Gastrocnemius medialis (tissue), 4 donors: ENCODE data around the gene KCTD7.
"Not testable (repeated sequence)": the region's sequence is repeated elsewhere in the genome, so short reads cannot be mapped to it uniquely, and the experiment has no call there.

Experiments used
- CTCF ChIP-seq, 5 experiments: fragments of 450-650 bp in 3 of 5; fragments of 200-600 bp in 2 of 5; sonication (generic) in 2 of 5; IDR thresholded peaks in 4 of 5; conservative IDR thresholded peaks in 1 of 5; 1 replicate in 4 of 5; 2 replicates in 1 of 5; pipeline ENCODE4 v1.5.1; 2016 to 2019; ENCODE audit warnings: antibody characterized with exemption in 5 of 5, mild to moderate bottlenecking in 3 of 5, moderate library complexity in 3 of 5
- POLR2A ChIP-seq, 2 donors: fragments of 450-650 bp; IDR thresholded peaks; one replicate each; pipeline ENCODE4 v1.6.1; 2017; ENCODE audit warnings: antibody characterized with exemption in 2 of 2, mild to moderate bottlenecking in 2 of 2, moderate library complexity in 2 of 2

DNA sequence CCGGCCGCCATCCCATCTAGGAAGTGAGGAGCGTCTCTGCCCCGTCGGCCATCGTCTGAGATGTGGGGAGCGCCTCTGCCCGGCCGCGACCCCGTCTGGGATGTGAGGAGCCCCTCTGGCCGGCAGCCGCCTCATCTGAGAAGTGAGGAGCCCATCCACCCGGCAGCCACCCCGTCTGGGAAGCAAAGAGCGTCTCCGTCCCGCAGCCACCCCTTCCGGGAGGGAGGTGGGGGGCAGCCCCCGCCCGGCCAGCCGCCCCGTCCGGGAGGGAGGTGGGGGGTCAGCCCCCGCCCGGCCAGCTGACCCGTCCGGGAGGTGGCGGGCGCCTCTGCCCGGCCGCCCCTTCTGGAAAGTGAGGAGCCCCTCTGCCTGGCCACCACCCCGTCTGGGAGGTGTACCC, 14.1 kb upstream of the KCTD7 start:
- not testable (repeated sequence) for TF ChIP-seq CTCF (IDR thresholded peaks at IDR 0.05 in 4 of 5, conservative IDR thresholded peaks at IDR 0.05 in 1 of 5); POLR2A (IDR thresholded peaks at IDR 0.05)
